ENCODE measurements around the gene ATF7IP. TPM values are rescaled to one million over a fixed set of nuclear protein-coding genes. Genes with fewer than 3 reads are reported as not detected.
"Not testable (repeated sequence)": the region's sequence is repeated elsewhere in the genome, so short reads cannot be mapped to it uniquely, and the experiment has no call there.

Gene ATF7IP
- total RNA-seq, result 100 to 1,000 TPM in 1 of 2 experiments, 10 to 100 TPM in 1; 99.8 to 104 TPM

DNA sequence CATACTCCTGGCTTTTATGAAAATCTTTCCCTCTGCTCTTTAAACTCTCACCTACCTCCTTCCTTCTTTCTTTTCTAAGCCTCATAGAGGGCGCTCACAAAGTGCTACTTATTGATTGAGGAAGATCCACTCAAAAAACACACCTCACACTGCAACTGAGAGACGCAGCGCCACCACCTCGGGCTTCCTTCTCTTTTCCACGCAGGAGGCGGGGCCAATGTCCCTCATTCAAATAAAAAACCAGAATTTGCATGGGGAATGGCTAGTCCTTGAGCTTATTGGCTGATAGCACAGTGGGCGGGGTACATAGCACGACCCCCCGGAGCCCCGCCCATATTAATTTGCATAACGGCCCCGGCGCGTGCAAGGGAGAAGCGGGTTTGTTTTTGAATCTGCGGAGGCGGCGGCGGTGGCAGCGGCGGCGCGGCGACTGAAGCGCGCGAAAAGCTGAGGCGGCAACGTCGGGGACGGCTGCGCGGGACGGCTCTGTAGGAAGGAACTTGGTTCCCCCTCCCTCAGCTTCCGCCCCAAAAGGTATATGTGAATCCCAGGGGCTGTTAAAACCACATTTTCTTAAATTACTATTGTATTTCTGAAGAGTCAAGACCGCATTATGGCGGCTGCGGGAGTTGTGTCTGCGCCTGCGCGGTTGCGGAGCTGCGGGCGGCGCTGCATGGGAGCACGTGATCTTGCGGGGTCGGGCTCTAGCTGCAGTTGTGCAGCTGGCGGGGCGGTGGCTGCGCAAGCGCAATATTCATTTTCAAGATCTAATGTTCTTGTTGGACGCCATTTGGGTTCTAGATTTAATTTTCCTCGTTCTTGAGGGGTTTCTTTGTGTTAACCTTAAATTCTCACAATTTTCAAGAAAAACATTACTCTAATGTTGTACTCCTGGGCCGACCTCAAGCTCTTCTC lies at the start of gene ATF7IP:
Gene ATF7IP, plus strand, starts transcription at position 389 of the 915 bp plus-strand sequence. CDS start 58,234 bp downstream, outside the sequence.
- ATAC-seq (peak; percentile 89), DNase-seq (peak; percentile 98)
- ChIA-PET CTCF (interaction anchor here (0.8 to 3.6 kb wide), 36 partner anchors 11 to 408 kb away, joined by 3 to 77 read pairs (median 5); a partner anchor contains a TSS), POLR2A (interaction anchor here (0.5 to 2.6 kb wide), 27 partner anchors 11 to 405 kb away, joined by 3 to 73 read pairs (median 7); a partner anchor contains a TSS)
- no peaks in the 10 kb centered on the region for H3K27me3 Mint-ChIP-seq (ENCODE audit: low read depth)
- H3K9me3 Mint-ChIP-seq (ENCODE audit: insufficient read depth), result peaks cover 3% of the 10 kb centered on the region
- H3K4me1 Mint-ChIP-seq (ENCODE audit: low read depth), result peaks cover 28% of the 10 kb centered on the region
- peak within 1 kb of the TSS; percentile 82 for H3K4me3 Mint-ChIP-seq
- H3K27ac Mint-ChIP-seq, result peak within 1 kb of the TSS; percentile 96
- peaks cover 34% of the 10 kb centered on the region for H3K36me3 Mint-ChIP-seq (ENCODE audit: low read depth)

DNA sequence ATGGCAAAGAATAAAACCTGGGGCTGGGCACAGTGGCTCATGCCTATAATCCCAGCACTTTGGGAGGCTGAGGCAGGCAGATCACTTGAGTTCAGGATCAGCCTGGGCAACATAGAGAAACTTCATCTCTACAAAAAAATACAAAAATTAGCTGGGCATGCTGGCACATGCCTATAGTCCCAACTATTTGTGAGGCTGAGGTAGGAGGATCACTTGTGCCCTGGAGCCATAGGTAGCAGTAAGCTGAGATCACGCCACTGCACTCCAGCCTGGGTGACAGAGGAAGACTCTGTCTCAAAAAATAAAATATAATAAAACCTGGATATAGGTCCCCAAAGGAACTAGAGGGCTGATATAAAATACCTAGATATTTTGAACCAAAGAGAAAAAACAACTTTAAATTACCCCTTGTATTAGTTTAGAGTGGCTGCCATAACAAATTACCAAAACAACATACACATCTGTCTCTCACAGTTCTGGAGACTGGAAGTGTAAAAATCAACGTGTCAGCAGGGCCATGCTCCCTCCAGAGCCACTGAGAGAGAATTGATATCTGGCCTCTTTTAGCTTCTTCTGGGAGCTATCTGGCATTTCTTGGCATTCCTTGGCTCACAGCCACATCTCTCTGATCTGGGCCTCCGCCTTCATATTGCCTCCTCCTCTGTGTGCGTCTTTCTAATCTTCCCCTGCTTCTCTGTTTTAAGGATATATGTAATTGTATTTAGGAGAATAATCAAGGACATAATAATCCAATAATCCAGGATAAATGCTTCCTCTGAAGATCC lies 47.9 kb upstream of the ATF7IP start:
- H3K27ac Mint-ChIP-seq, result no peak overlapping the region
- no peaks in the 10 kb centered on the region for H3K9me3 Mint-ChIP-seq (ENCODE audit: insufficient read depth)
- no peaks in the 10 kb centered on the region for H3K4me1 Mint-ChIP-seq (ENCODE audit: low read depth)
- ATAC-seq (no peak), DNase-seq (no peak)
- ChIA-PET CTCF (no interaction called here), POLR2A (interaction anchor here (0.7 kb wide), 1 partner anchor 9 kb away, joined by 3 read pairs; no protein-coding TSS in a partner anchor)
- H3K36me3 Mint-ChIP-seq (ENCODE audit: low read depth), result no peaks in the 10 kb centered on the region
- no peaks in the 10 kb centered on the region for H3K27me3 Mint-ChIP-seq (ENCODE audit: low read depth)
- no peak overlapping the region for H3K4me3 Mint-ChIP-seq

- POLR2A ChIA-PET, result not testable (repeated sequence)
Measured at GRCh38 chr12:14319704-14320427, 45.6 kb upstream of the ATF7IP start.

GRCh38 chr12:14322403-14322802 lies 43.1 kb upstream of the ATF7IP start:
- ChIA-PET CTCF (interaction anchor here (2.4 kb wide), 1 partner anchor 85 kb away, joined by 7 read pairs; no protein-coding TSS in a partner anchor), POLR2A (no interaction called here)
- Mint-ChIP-seq H3K4me1 (ENCODE audit: low read depth) (no peaks in the 10 kb centered on the region), H3K36me3 (ENCODE audit: low read depth) (no peaks in the 10 kb centered on the region), H3K9me3 (ENCODE audit: insufficient read depth) (peaks cover 2% of the 10 kb centered on the region), H3K27me3 (ENCODE audit: low read depth) (no peaks in the 10 kb centered on the region), H3K27ac (no peak overlapping the region), H3K4me3 (no peak overlapping the region)
- ATAC-seq (no peak), DNase-seq (no peak)

More at GRCh38 chr12:14319704-14320427, 45.6 kb upstream of the ATF7IP start:
- not testable (repeated sequence) for H3K9me3 Mint-ChIP-seq (ENCODE audit: insufficient read depth); DNase-seq; H3K27me3 Mint-ChIP-seq (ENCODE audit: low read depth); H3K4me3 Mint-ChIP-seq; H3K4me1 Mint-ChIP-seq (ENCODE audit: low read depth); H3K27ac Mint-ChIP-seq; H3K36me3 Mint-ChIP-seq (ENCODE audit: low read depth); ATAC-seq
- CTCF ChIA-PET, result interaction anchor here (1.1 kb wide), 1 partner anchor 134 kb away, joined by 3 read pairs; no protein-coding TSS in a partner anchor

GRCh38 chr12:14325716-14326343 lies 39.7 kb upstream of the ATF7IP start:
- DNase-seq (no peak), ATAC-seq (no peak)
- peaks cover 2% of the 10 kb centered on the region for H3K9me3 Mint-ChIP-seq (ENCODE audit: insufficient read depth)
- no peak overlapping the region for H3K4me3 Mint-ChIP-seq
- ChIA-PET POLR2A (no interaction called here), CTCF (no interaction called here)
- no peak overlapping the region for H3K27ac Mint-ChIP-seq
- H3K4me1 Mint-ChIP-seq (ENCODE audit: low read depth), result no peaks in the 10 kb centered on the region
- H3K27me3 Mint-ChIP-seq (ENCODE audit: low read depth), result no peaks in the 10 kb centered on the region
- no peaks in the 10 kb centered on the region for H3K36me3 Mint-ChIP-seq (ENCODE audit: low read depth)

DNA sequence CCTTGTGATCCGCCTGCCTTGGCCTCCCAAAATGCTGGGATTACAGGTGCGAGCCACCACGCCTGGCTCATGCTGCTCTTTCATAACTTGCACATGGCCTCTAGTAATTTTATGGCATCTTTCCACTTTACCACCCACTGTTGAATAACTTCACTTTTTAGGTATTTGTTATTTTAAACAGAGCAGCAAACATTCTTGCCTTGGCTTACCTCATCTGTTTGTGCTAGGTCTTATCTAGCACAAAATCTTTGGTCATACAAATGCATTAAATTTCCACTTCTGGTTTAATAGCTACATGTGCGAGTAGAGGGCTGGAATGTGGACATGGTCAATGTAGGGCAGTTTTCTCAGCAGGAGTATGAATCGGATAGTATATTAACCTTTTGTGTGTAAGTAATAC lies 38.8 kb upstream of the ATF7IP start:
- DNase-seq (no peak), ATAC-seq (no peak)
- Mint-ChIP-seq H3K4me1 (ENCODE audit: low read depth) (no peaks in the 10 kb centered on the region), H3K27ac (no peak overlapping the region), H3K36me3 (ENCODE audit: low read depth) (no peaks in the 10 kb centered on the region), H3K9me3 (ENCODE audit: insufficient read depth) (peaks cover 2% of the 10 kb centered on the region), H3K4me3 (no peak overlapping the region), H3K27me3 (ENCODE audit: low read depth) (no peaks in the 10 kb centered on the region)
- CTCF ChIA-PET, result interaction anchor here (0.9 kb wide), 1 partner anchor 89 kb away, joined by 3 read pairs; no protein-coding TSS in a partner anchor
- POLR2A ChIA-PET, result no interaction called here

DNA sequence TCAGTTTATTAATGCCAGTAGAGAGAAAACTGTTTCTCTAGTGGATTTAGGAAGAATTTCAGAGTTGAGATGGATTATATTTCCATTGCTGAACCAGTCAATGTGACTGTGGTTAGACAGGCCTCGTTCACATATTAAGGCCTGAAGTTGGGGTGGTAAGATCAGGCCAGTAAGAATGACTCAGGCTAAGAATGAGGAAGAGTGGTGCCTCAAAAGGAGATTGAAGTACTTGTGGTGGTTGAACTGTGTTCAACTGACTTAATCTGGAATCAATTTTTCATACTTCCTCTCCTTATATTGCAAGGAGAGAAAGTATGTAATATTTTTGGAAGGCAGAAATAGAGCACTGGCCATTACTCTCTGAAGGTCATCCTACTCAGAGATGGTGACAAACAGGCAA lies 37.8 kb upstream of the ATF7IP start:
- Mint-ChIP-seq H3K4me3 (no peak overlapping the region), H3K27ac (no peak overlapping the region), H3K9me3 (ENCODE audit: insufficient read depth) (peaks cover 8% of the 10 kb centered on the region), H3K36me3 (ENCODE audit: low read depth) (no peaks in the 10 kb centered on the region), H3K27me3 (ENCODE audit: low read depth) (no peaks in the 10 kb centered on the region), H3K4me1 (ENCODE audit: low read depth) (no peaks in the 10 kb centered on the region)
- CTCF ChIA-PET, result interaction anchor here (0.9 kb wide), 1 partner anchor 90 kb away, joined by 3 read pairs; no protein-coding TSS in a partner anchor
- POLR2A ChIA-PET, result no interaction called here
- ATAC-seq (no peak), DNase-seq (no peak)

GRCh38 chr12:14332482-14332881 lies 33.0 kb upstream of the ATF7IP start:
- POLR2A ChIA-PET, result no interaction called here
- CTCF ChIA-PET, result no interaction called here
- Mint-ChIP-seq H3K9me3 (ENCODE audit: insufficient read depth) (peaks cover 15% of the 10 kb centered on the region), H3K36me3 (ENCODE audit: low read depth) (peaks cover 2% of the 10 kb centered on the region), H3K4me1 (ENCODE audit: low read depth) (no peaks in the 10 kb centered on the region), H3K4me3 (no peak overlapping the region), H3K27me3 (ENCODE audit: low read depth) (no peaks in the 10 kb centered on the region), H3K27ac (no peak overlapping the region)
- no peak for DNase-seq
- no peak for ATAC-seq

DNA sequence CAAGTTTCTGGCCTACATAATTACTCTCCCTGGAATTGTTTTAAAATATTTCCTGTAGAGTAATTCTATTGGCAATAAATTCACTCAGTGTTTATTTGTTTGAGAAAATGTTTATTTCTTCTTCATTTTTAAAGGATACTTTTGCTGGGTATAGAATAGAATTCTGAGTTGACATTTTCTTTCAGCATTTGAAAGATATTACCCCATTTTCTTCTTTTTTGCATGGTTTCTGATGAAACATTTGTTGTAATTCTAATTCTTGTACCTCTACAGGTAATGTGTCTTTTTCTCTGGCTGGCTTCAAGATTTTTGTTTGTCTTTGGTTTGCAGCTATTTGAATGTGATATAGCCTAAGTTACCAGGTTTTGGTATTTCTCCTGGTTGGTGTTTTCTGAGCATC lies 25.1 kb upstream of the ATF7IP start:
- no peak overlapping the region for H3K27ac Mint-ChIP-seq
- CTCF ChIA-PET, result no interaction called here
- ATAC-seq (no peak), DNase-seq (no peak)
- H3K4me3 Mint-ChIP-seq, result no peak overlapping the region
- H3K9me3 Mint-ChIP-seq (ENCODE audit: insufficient read depth), result peaks cover 19% of the 10 kb centered on the region
- POLR2A ChIA-PET, result no interaction called here
- H3K36me3 Mint-ChIP-seq (ENCODE audit: low read depth), result peaks cover 3% of the 10 kb centered on the region
- H3K4me1 Mint-ChIP-seq (ENCODE audit: low read depth), result no peaks in the 10 kb centered on the region
- no peaks in the 10 kb centered on the region for H3K27me3 Mint-ChIP-seq (ENCODE audit: low read depth)

- CTCF ChIA-PET; ATAC-seq; H3K4me1 Mint-ChIP-seq (ENCODE audit: low read depth); H3K36me3 Mint-ChIP-seq (ENCODE audit: low read depth); H3K27me3 Mint-ChIP-seq (ENCODE audit: low read depth); H3K27ac Mint-ChIP-seq; DNase-seq; H3K4me3 Mint-ChIP-seq: not testable (repeated sequence)
- POLR2A ChIA-PET, result interaction anchor here (1.2 kb wide), 1 partner anchor 419 kb away, joined by 3 read pairs; no protein-coding TSS in a partner anchor
- peaks cover 30% of the 10 kb centered on the region for H3K9me3 Mint-ChIP-seq (ENCODE audit: insufficient read depth)
Measured at GRCh38 chr12:14351524-14351923, 14.0 kb upstream of the ATF7IP start.

- H3K4me3 Mint-ChIP-seq; CTCF ChIA-PET; DNase-seq; H3K36me3 Mint-ChIP-seq (ENCODE audit: low read depth); H3K27me3 Mint-ChIP-seq (ENCODE audit: low read depth); H3K4me1 Mint-ChIP-seq (ENCODE audit: low read depth); H3K27ac Mint-ChIP-seq; ATAC-seq: not testable (repeated sequence)
- POLR2A ChIA-PET, result interaction anchor here (1.2 kb wide), 1 partner anchor 418 kb away, joined by 3 read pairs; no protein-coding TSS in a partner anchor
- H3K9me3 Mint-ChIP-seq (ENCODE audit: insufficient read depth), result peaks cover 30% of the 10 kb centered on the region
Measured at GRCh38 chr12:14352066-14352465, 13.4 kb upstream of the ATF7IP start.

Data from activated CD8-positive, alpha-beta T cell treated with anti-CD3 and anti-CD28 coated beads, Interleukin-2, amount 10 ng/mL, durations not matched to agents 7 days and 5 days (primary cell).